C4-2B (cell line): ENCODE measurements around the gene OSBPL10.
"Not testable (repeated sequence)": the region's sequence is repeated elsewhere in the genome, so short reads cannot be mapped to it uniquely, and the experiment has no call there.

ENCODE experiments used
- CTCF ChIP-seq: fragments of 450-650 bp; conservative IDR thresholded peaks from 2 replicates; pipeline ENCODE4 v1.5.1; 2017; ENCODE audit warnings: mild to moderate bottlenecking
- ZFX ChIP-seq: fragments of 450-650 bp; IDR thresholded peaks from 2 replicates; pipeline ENCODE4 v1.6.1; 2017

GRCh38 chr3:32010699-32011098 lies 29.6 kb upstream of the OSBPL10 start:
- not testable (repeated sequence) for TF ChIP-seq CTCF, ZFX
